ENCODE results near the gene OGFOD2. TPM values are rescaled to one million over a fixed set of nuclear protein-coding genes. Genes with fewer than 3 reads are reported as not detected.

The OGFOD2 gene
- total RNA-seq, 4 donors from 2014 or later: 12.0 to 36.0 (median 18.4) TPM

- H3K4me3 ChIP-seq: no peak overlapping the region
- no peaks in the 10 kb centered on the region for H3K9me3 ChIP-seq
- TF ChIP-seq POLR2AphosphoS5 (IDR thresholded peaks at IDR 0.05): no peak
- TF ChIP-seq EP300 (IDR thresholded peaks at IDR 0.05; ENCODE audit: low read depth): no peak
- no peak for TF ChIP-seq CTCF (IDR thresholded peaks at IDR 0.05)
- no peak for TF ChIP-seq POLR2A (IDR thresholded peaks at IDR 0.05)
- H3K36me3 ChIP-seq: peaks cover 0 to 10% (median 0%) of the 10 kb centered on the region in 4 donors
- 74 to 100% methylated on average over 1 to 20 of the region's 20 CpGs for WGBS, 2 donors (ENCODE audit: low coverage in 1 of 2)
- in situ Hi-C loops (cut with MboI; ENCODE audit: low pct_ligation_motif_present in 1 of 4, low pct_unique_long_range_greater_than_20kb in 1 of 4, low sequenced_read_pairs in 3 of 4) (no loop called here), intact Hi-C loops (cut with DNase I; ENCODE audit: low total_unique reads) (no loop called here)
- DNase-seq: no peak
- H3K27me3 ChIP-seq: no peaks in the 10 kb centered on the region
- no peak overlapping the region for H3K27ac ChIP-seq
- no peaks in the 10 kb centered on the region for H3K4me1 ChIP-seq
These were observed 20.6 kb downstream of the OGFOD2 start for GRCh38 chr12:122995503-122996187.

DNA sequence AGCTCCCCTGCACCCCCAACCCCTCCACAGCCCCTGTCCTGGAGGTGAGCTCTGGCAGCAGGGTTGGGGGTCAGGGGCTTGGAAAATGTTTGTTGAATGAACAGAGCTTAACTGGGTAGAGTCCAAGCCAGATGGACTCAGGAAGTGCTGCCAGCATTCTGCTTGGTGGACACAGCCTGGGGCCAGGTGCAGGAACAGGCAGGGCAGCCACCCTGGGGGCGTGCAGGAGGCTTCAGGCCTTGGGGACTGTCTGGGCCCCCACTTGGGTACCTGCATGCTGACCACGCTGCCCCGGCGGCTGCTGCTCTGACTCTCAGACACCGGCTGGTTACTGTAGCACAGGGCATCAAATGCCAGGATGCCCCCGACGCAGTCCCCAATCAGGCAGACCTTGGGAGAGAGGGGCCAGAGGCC is 21.2 kb downstream of the OGFOD2 start:
- Histone ChIP-seq H3K36me3 (peaks cover 0 to 13% (median 0%) of the 10 kb centered on the region in 4 donors), H3K4me1 (no peaks in the 10 kb centered on the region), H3K27ac (no peak overlapping the region)

DNA sequence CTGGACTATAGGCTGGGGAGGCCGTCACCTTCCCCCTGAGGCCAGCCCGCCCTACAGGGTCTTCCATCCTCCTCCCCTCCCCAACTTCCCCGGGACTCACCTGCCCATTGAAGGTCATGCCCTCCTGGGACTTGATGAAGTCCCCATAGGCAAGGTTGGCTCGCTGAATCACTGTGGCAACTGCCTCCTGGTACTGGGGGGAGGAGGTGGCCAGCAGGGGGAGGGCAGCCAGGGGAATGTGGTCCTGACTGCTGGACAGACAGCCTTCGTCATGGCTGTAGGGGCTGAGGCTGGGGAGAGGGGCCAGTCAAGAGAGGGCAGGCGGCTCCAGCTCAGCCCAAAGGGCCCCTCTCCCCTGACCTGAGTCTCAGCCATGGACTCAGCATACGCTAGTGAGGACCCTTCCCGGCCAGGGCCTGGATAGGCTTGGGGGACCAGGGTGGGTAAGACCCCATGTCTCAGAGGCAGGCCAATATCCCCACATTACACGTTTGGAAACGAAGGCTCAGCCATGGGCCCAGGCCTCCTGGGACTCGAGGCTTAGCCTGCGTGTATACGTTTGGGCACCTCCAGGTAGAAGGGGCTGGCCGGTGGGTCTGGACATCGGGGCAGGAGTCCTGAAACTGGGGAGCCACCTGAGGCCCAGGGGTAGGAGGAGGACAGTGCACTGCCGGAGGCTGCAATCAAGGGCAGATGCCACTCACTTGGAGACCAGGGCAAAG is 21.7 kb downstream of the OGFOD2 start:
- in situ Hi-C loops (cut with MboI; ENCODE audit: low pct_ligation_motif_present in 1 of 4, low pct_unique_long_range_greater_than_20kb in 1 of 4, low sequenced_read_pairs in 3 of 4): no loop called here
- WGBS, 2 donors (ENCODE audit: low coverage in 1 of 2): 89% methylated on average over 16 of the region's 16 CpGs; no CpG with 5 or more reads in 1 of the 2 donors
- no peak overlapping the region for H3K4me3 ChIP-seq
- intact Hi-C loops (cut with DNase I; ENCODE audit: low total_unique reads): no loop called here
- no peak for TF ChIP-seq CTCF (IDR thresholded peaks at IDR 0.05)
- TF ChIP-seq POLR2A (IDR thresholded peaks at IDR 0.05): no peak
- TF ChIP-seq POLR2AphosphoS5 (IDR thresholded peaks at IDR 0.05): no peak
- TF ChIP-seq EP300 (IDR thresholded peaks at IDR 0.05; ENCODE audit: low read depth): no peak
- H3K27ac ChIP-seq: no peak overlapping the region
- H3K27me3 ChIP-seq: no peaks in the 10 kb centered on the region
- H3K9me3 ChIP-seq: no peaks in the 10 kb centered on the region
- no peaks in the 10 kb centered on the region for H3K4me1 ChIP-seq
- peaks cover 0 to 13% (median 0%) of the 10 kb centered on the region in 4 donors for H3K36me3 ChIP-seq
- no peak for DNase-seq

More for the DNA sequence above, 21.2 kb downstream of the OGFOD2 start:
- intact Hi-C loops (cut with DNase I; ENCODE audit: low total_unique reads) (no loop called here), in situ Hi-C loops (cut with MboI; ENCODE audit: low pct_ligation_motif_present in 1 of 4, low pct_unique_long_range_greater_than_20kb in 1 of 4, low sequenced_read_pairs in 3 of 4) (no loop called here)
- DNase-seq: no peak
- TF ChIP-seq CTCF (IDR thresholded peaks at IDR 0.05): no peak
- TF ChIP-seq POLR2A (IDR thresholded peaks at IDR 0.05): no peak
- 86% methylated on average over 7 of the region's 7 CpGs; no CpG with 5 or more reads in 1 of the 2 donors for WGBS, 2 donors (ENCODE audit: low coverage in 1 of 2)
- no peaks in the 10 kb centered on the region for H3K9me3 ChIP-seq
- no peaks in the 10 kb centered on the region for H3K27me3 ChIP-seq
- no peak overlapping the region for H3K4me3 ChIP-seq

DNA sequence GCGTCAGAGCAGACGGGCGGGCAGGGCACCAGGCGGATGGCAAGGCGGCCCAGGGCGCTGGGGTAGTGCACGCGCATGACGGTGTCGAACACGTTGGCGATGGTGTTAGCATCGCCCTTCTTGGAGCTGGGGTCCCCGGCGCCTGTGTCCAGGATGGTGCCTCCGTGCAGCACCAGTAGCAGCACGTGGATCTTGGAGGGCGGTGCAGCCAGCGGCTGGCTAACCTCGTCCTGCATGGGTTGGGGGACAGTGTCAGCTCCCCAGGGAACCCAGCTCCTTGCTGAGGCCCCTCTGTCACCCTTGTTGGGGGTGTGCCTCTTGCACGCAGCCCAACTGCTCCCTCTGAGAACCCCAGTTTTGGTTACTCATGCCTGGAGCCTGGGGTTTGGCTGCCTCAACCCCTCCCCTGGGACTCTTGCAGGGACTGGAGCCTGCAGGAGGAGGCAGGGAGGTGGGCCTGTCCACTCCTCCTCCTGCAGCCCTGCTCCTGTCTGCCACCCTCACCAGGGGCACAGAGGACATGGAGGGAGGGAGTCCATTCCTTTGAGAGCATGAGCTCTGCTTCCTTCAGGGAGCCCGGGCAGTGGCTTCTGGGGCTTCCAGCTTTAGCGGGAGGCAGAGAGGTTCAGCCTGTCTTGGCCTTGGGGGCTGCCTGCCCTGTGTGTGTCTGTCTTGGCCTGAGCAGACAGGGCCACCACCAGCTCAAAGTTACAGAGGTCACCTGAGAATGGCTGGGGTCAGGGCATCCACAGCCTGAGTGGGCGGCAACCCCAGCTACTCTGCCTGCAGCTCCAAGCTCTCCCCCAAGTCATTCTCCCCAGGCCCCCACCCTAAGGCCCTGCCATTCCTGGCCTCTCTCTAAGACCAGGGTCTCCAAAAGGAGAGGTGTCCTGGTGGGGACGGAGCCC is 22.6 kb downstream of the OGFOD2 start:
- DNase-seq: no peak
- intact Hi-C loops (cut with DNase I; ENCODE audit: low total_unique reads) (no loop called here), in situ Hi-C loops (cut with MboI; ENCODE audit: low pct_ligation_motif_present in 1 of 4, low pct_unique_long_range_greater_than_20kb in 1 of 4, low sequenced_read_pairs in 3 of 4) (no loop called here)
- H3K9me3 ChIP-seq: no peaks in the 10 kb centered on the region
- WGBS, 2 donors (ENCODE audit: low coverage in 1 of 2): 95% methylated on average over 22 of the region's 25 CpGs; no CpG with 5 or more reads in 1 of the 2 donors
- no peak overlapping the region for H3K27ac ChIP-seq
- TF ChIP-seq CTCF (IDR thresholded peaks at IDR 0.05) (no peak), POLR2AphosphoS5 (IDR thresholded peaks at IDR 0.05) (no peak), EP300 (IDR thresholded peaks at IDR 0.05; ENCODE audit: low read depth) (no peak), POLR2A (IDR thresholded peaks at IDR 0.05) (no peak)
- H3K4me3 ChIP-seq: no peak overlapping the region
- H3K4me1 ChIP-seq: no peaks in the 10 kb centered on the region
- peaks cover 0 to 13% (median 0%) of the 10 kb centered on the region in 4 donors for H3K36me3 ChIP-seq
- no peaks in the 10 kb centered on the region for H3K27me3 ChIP-seq
